Body of pancreas (tissue), 4 donors: ENCODE results near the gene PCSK6. TPM values are rescaled to one million over a fixed set of nuclear protein-coding genes. Genes with fewer than 3 reads are reported as not detected.
"Not testable (repeated sequence)": the region's sequence is repeated elsewhere in the genome, so short reads cannot be mapped to it uniquely, and the experiment has no call there.

ENCODE experiments used
- ATAC-seq: fragments of 150-250 bp; one replicate; pipeline ENCODE4 v1.9.1; 2016
- DNase-seq, 4 donors: peaks; one replicate each; pipeline ENCODE4 v3.0.0-alpha.2; 2019
- H3K27ac ChIP-seq, 4 donors: fragments of 200-600 bp; sonication (generic); 1 replicate in 3 of 4; 2 replicates in 1 of 4; pipeline versions ENCODE4 v1.5.1 to v1.6.1; 2016 to 2019; ENCODE audit warnings: mild to moderate bottlenecking in 1 of 4, mixed read lengths in 1 of 4, moderate library complexity in 1 of 4
- H3K27me3 ChIP-seq, 2 donors: fragments of 200-600 bp; sonication (generic); one replicate each; pipeline ENCODE4 v1.6.0; 2016; ENCODE audit warnings: mild to moderate bottlenecking in 1 of 2
- H3K36me3 ChIP-seq, 2 donors: fragments of 200-600 bp; sonication (generic); replicated peaks in 1 of 2; 2 replicates each; pipeline ENCODE4 v1.5.1; 2016; ENCODE audit warnings: low read depth in 2 of 2; ENCODE audit not compliant: insufficient read depth in 1 of 2
- H3K4me1 ChIP-seq: fragments of 200-600 bp; sonication (generic); one replicate; pipeline ENCODE4 v1.6.0; 2016
- H3K4me3 ChIP-seq, 2 donors: fragments of 200-600 bp; sonication (generic); 1 replicate in 1 of 2; 2 replicates in 1 of 2; pipeline ENCODE4 v1.5.1; 2016 to 2019
- H3K9me3 ChIP-seq, 3 donors: fragments of 200-600 bp; sonication (generic); 1 replicate in 2 of 3; 2 replicates in 1 of 3; pipeline ENCODE4 v1.5.1; 2016
- POLR2A ChIP-seq, 3 donors: fragments of 450-650 bp; IDR thresholded peaks; one replicate each; pipeline ENCODE4 v1.6.1; 2016; ENCODE audit warnings: antibody characterized with exemption in 3 of 3, mild to moderate bottlenecking in 2 of 3
- WGBS, 2 donors: methylation state at CpG; one replicate each; pipeline ENCODE4 v1.1.5; 2017; 5-methylcytosine and 5-hydroxymethylcytosine counted together
- intact Hi-C: fragments of 100-400 bp; cut with DNase I; formaldehyde crosslinking; loops from one replicate; pipeline ENCODE4 v1.15.1; 2023
- total RNA-seq, 2 donors: library from RNA; depleted of rRNA; stranded (reverse); fragments of >200 nt; gene quantifications; one replicate each; pipeline ENCODE4 v1.1.0, GENCODE V29; 2016
- TF ChIP-seq, protein P1 (sequence below), 7 experiments: fragments of 450-650 bp in 4 of 7; fragments of 200-600 bp in 3 of 7; sonication (generic) in 3 of 7; IDR thresholded peaks; one replicate each; pipeline ENCODE4 v1.5.1; 2016 to 2019; ENCODE audit warnings: antibody characterized with exemption in 7 of 7

The PCSK6 gene
- total RNA-seq, 2 donors from 2014 or later, result 8.9 to 10.1 TPM

DNA sequence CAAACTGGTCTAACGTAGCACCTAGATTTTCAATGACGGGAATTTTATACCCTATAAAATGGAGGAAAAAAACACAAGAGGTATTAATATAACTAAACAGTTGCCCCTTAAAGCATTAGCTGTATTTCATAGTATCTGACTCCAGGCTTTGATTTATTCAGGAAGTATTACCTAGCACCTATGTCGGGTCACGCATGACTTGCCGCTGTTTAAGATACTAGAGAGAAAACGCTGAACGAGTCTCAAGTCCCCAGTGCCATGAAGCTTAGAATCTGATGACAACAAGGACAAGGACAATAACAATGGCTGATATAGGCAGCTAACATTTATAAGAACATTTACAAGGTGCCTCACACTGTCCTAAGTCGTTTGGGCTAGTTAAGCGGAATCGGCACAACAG lies 196.4 kb downstream of the PCSK6 start:
- DNase-seq, result no peak
- WGBS, 2 donors, result 36 to 53% methylated on average over 10 of the region's 10 CpGs
- no peaks in the 10 kb centered on the region for H3K36me3 ChIP-seq
- peak overlapping the region in 2 of 4 donors; percentile 24 to 96 for H3K27ac ChIP-seq
- H3K4me3 ChIP-seq, result no peak overlapping the region
- no peak for TF ChIP-seq POLR2A (IDR thresholded peaks at IDR 0.05)
- TF ChIP-seq, protein P1, sequence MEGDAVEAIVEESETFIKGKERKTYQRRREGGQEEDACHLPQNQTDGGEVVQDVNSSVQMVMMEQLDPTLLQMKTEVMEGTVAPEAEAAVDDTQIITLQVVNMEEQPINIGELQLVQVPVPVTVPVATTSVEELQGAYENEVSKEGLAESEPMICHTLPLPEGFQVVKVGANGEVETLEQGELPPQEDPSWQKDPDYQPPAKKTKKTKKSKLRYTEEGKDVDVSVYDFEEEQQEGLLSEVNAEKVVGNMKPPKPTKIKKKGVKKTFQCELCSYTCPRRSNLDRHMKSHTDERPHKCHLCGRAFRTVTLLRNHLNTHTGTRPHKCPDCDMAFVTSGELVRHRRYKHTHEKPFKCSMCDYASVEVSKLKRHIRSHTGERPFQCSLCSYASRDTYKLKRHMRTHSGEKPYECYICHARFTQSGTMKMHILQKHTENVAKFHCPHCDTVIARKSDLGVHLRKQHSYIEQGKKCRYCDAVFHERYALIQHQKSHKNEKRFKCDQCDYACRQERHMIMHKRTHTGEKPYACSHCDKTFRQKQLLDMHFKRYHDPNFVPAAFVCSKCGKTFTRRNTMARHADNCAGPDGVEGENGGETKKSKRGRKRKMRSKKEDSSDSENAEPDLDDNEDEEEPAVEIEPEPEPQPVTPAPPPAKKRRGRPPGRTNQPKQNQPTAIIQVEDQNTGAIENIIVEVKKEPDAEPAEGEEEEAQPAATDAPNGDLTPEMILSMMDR (IDR thresholded peaks at IDR 0.05), result no peak
- intact Hi-C loops, result no loop called here
- no peaks in the 10 kb centered on the region for H3K27me3 ChIP-seq
- peaks cover 33% of the 10 kb centered on the region for H3K4me1 ChIP-seq
- no peaks in the 10 kb centered on the region for H3K9me3 ChIP-seq
- ATAC-seq, result no peak

DNA sequence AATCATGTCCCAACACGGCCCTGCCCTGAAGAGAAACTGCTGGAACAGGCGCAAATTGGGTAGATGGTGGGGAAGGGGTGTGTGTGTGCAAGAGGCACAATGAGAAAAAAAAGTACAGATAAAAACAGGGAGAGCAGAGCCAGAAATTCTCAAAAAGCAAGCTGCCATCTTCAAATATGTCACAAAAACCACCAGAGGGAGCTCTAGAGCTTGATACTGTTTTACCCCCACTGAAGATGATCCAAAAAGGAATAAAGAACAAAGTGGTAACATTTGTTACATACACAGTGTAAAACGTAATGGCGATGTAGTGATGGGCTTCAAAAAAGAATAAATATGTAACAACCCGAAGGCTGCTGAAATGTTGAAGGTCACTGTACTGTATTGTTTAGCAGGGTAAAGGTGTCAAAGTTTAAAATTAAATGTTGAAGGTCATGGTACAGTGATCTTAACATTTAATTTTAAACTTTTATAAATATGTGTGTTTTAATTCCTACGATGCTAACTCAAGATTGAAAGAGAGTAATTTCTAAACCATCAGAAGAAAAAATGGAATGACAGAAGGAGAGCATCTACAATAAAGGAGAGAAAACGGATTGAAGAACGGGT lies 200.5 kb downstream of the PCSK6 start:
- H3K9me3 ChIP-seq, result no peaks in the 10 kb centered on the region
- H3K36me3 ChIP-seq, result peaks cover 8 to 18% of the 10 kb centered on the region in 2 donors
- no peaks in the 10 kb centered on the region for H3K27me3 ChIP-seq
- intact Hi-C loops, result no loop called here
- no peak overlapping the region for H3K4me3 ChIP-seq
- peaks cover 24% of the 10 kb centered on the region for H3K4me1 ChIP-seq
- 50 to 56% methylated on average over 8 of the region's 8 CpGs for WGBS, 2 donors
- peak overlapping the region in 1 of 4 donors; percentile 17 for H3K27ac ChIP-seq
- DNase-seq (no peak), ATAC-seq (no peak)
- TF ChIP-seq, protein P1 (IDR thresholded peaks at IDR 0.05), result peak; percentile 39 to 62 (median 55)
- TF ChIP-seq POLR2A (IDR thresholded peaks at IDR 0.05), result no peak

DNA sequence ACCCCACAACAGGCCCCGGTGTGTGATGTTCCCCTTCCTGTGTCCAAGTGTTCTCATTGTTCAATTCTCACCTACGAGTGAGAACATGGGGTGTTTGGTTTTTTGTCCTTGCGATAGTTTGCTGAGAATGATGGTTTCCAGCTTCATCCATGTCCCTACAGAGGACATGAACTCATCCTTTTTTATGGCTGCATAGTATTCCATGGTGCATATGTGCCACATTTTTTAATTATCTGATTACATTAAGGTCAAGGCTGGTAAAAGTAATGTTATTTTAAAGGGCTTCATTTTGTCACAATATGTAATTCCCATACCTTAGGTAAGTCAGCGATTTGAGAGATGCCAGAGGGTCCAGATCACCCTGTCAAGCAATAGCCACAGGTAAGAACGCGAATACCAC lies 202.2 kb downstream of the PCSK6 start:
- H3K9me3 ChIP-seq, H3K27me3 ChIP-seq, H3K4me1 ChIP-seq, H3K4me3 ChIP-seq, DNase-seq, intact Hi-C loops, H3K27ac ChIP-seq, ATAC-seq: not testable (repeated sequence)
- H3K36me3 ChIP-seq, result peaks cover 8 to 25% of the 10 kb centered on the region in 2 donors
- 97% methylated on average over 6 of the region's 6 CpGs for WGBS, 2 donors

DNA sequence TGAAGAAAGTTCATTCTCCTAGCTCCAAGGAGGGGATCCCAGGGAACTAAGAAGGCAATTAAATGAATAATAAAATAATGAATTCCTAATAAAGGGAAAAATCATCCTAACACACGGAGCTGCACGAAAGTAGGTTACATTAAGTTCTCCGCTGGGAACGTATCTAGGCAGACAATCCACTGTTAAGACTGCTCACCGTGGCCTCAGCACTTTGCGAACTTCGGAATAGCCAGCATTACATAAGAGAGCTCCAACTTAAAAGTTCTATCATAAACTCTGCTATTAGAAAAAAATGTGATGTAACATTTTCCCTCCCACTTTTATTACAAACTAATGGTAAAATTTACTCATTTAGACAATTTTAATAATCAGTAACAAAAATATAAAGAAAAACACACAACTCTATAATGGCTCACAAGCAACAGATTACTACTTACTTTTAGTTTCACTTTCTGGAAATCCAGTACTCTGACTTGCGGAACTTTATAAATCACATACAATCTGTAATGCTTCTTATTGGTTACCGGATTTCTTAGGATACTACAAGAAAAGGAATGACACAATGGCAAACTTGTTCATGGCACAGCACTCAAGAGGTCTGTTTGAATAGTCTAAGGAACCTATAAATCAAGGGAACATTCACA lies 202.9 kb downstream of the PCSK6 start:
- ATAC-seq (no peak), DNase-seq (no peak)
- Histone ChIP-seq H3K27me3 (no peaks in the 10 kb centered on the region), H3K27ac (no peak overlapping the region), H3K4me3 (no peak overlapping the region), H3K4me1 (peaks cover 2% of the 10 kb centered on the region), H3K9me3 (no peaks in the 10 kb centered on the region), H3K36me3 (peaks cover 8 to 31% of the 10 kb centered on the region in 2 donors)
- TF ChIP-seq, protein P1 (IDR thresholded peaks at IDR 0.05), result no peak
- no peak for TF ChIP-seq POLR2A (IDR thresholded peaks at IDR 0.05)
- 88 to 92% methylated on average over 9 of the region's 9 CpGs for WGBS, 2 donors
- intact Hi-C loops, result no loop called here

DNA sequence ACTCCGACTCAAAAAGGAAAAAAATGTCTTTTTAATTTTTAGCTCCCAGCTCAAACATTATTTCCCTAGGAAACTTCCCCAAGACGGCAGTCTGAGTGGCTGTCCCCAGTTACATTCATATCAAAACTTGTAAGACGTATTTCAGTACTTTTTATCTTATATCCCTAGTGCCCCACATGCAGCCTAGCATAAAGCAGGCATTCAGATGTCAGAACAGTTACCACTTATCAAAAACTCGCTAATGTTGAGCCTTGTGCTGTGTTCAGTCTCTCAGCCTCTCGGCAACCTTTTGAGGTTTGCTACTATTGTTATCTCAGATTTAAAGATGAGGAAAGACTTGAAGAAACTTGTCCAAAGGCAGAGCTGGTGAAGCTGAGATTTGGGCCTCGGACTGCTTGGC lies 205.6 kb downstream of the PCSK6 start:
- H3K4me1 ChIP-seq, result no peaks in the 10 kb centered on the region
- 83 to 92% methylated on average over 6 of the region's 6 CpGs for WGBS, 2 donors
- no peak overlapping the region for H3K27ac ChIP-seq
- H3K27me3 ChIP-seq, result no peaks in the 10 kb centered on the region
- ATAC-seq (no peak), DNase-seq (no peak)
- intact Hi-C loops, result no loop called here
- H3K4me3 ChIP-seq, result no peak overlapping the region
- TF ChIP-seq POLR2A (IDR thresholded peaks at IDR 0.05), result no peak
- TF ChIP-seq, protein P1 (IDR thresholded peaks at IDR 0.05), result no peak
- H3K9me3 ChIP-seq, result no peaks in the 10 kb centered on the region
- peaks cover 12 to 38% of the 10 kb centered on the region in 2 donors for H3K36me3 ChIP-seq
